ENCODE data around the gene GRK3.
"Not testable (repeated sequence)": the region's sequence is repeated elsewhere in the genome, so short reads cannot be mapped to it uniquely, and the experiment has no call there.

GRCh38 chr22:25581452-25581851 lies 17.0 kb downstream of the GRK3 start:
- TF ChIP-seq CTCF (conservative IDR thresholded peaks at IDR 0.05 in 1 of 2, IDR thresholded peaks at IDR 0.05 in 1 of 2; ENCODE audit: extremely low read depth in 1 of 2, insufficient read depth in 1 of 2, low read depth in 1 of 2, low read length in 2 of 2); EZH2 (IDR thresholded peaks at IDR 0.05; ENCODE audit: borderline replicate concordance, low read length): not testable (repeated sequence)

Data from mammary epithelial cell (primary cell).